ENCODE data around the gene AQP5. TPM values are rescaled to one million over a fixed set of nuclear protein-coding genes. Genes with fewer than 3 reads are reported as not detected.

AQP5 gene
- total RNA-seq, 4 donors from 2014 or later = 0.21 TPM; not detected in 3

DNA sequence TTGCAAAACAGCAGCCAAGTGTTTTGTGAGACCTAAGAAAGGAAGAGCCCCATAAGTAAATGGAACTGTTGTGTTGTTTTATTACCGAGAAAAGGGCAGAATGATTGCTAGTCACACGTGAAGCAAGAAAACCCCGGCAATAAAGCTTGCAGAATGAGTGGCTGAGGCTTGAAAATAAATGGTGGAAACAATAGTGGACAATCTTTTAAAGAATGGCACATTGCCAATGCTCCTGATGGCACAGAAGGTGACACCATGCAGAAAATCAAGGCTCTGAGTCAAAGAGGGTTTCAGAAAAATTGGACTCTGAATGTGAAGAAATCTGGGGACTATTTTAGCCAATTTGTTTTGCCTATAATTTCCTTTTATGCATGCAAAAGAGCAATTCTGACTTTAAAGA, 15.2 kb upstream of the AQP5 start:
- TF ChIP-seq, protein P1, sequence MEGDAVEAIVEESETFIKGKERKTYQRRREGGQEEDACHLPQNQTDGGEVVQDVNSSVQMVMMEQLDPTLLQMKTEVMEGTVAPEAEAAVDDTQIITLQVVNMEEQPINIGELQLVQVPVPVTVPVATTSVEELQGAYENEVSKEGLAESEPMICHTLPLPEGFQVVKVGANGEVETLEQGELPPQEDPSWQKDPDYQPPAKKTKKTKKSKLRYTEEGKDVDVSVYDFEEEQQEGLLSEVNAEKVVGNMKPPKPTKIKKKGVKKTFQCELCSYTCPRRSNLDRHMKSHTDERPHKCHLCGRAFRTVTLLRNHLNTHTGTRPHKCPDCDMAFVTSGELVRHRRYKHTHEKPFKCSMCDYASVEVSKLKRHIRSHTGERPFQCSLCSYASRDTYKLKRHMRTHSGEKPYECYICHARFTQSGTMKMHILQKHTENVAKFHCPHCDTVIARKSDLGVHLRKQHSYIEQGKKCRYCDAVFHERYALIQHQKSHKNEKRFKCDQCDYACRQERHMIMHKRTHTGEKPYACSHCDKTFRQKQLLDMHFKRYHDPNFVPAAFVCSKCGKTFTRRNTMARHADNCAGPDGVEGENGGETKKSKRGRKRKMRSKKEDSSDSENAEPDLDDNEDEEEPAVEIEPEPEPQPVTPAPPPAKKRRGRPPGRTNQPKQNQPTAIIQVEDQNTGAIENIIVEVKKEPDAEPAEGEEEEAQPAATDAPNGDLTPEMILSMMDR (IDR thresholded peaks at IDR 0.05) = no peak
- no peak for TF ChIP-seq POLR2A (IDR thresholded peaks at IDR 0.05)
- no peak for TF ChIP-seq EP300 (IDR thresholded peaks at IDR 0.05)
- 58 to 68% methylated on average over 3 of the region's 3 CpGs for WGBS, 2 donors
- DNase-seq (ENCODE audit: low spot score in 2 of 2) = no peak
- Histone ChIP-seq H3K4me3 (no peak overlapping the region), H3K27me3 (peaks cover 0 to 3% of the 10 kb centered on the region in 2 donors), H3K27ac (no peak overlapping the region), H3K4me1 (peaks cover 0 to 11% (median 3%) of the 10 kb centered on the region in 4 donors), H3K9me3 (no peaks in the 10 kb centered on the region), H3K36me3 (no peaks in the 10 kb centered on the region)

DNA sequence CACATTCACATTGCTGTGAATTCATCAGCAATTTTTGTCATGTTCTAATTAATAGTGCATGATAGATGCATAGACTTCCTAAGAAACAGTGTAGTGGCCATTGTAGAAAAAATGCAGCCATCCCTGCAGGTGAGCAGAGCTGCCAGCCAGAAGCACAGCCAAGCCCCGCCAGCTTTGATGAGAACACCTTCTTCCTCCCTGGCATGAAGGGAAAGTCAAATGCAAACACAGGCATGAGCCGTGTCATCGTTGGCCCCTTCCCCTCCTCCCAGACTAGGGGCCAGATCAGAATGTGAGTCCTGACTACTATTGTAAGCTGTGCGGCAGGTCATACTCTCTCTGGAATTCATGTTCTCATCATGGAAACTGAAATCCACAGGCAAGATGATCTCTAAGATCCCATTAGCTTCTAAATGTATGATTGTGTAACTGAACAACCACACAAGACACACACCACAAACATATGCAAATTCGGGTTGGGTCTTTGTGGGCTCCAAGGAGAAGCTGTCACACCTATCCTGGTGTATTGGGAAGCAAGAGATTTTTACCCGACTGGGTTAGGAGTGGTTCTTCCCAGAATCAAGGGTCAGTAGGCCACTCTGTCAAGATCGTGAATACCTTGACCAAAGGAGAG, 14.0 kb upstream of the AQP5 start:
- TF ChIP-seq POLR2A (IDR thresholded peaks at IDR 0.05) (no peak), EP300 (IDR thresholded peaks at IDR 0.05) (no peak)
- TF ChIP-seq, protein P1 (IDR thresholded peaks at IDR 0.05) = no peak
- 78 to 90% methylated on average over 7 of the region's 7 CpGs for WGBS, 2 donors
- Histone ChIP-seq H3K27me3 (peaks cover 0 to 3% of the 10 kb centered on the region in 2 donors), H3K27ac (no peak overlapping the region), H3K9me3 (no peaks in the 10 kb centered on the region), H3K4me3 (no peak overlapping the region), H3K4me1 (peaks cover 0 to 11% (median 3%) of the 10 kb centered on the region in 4 donors), H3K36me3 (no peaks in the 10 kb centered on the region)
- DNase-seq (ENCODE audit: low spot score in 2 of 2) = no peak

DNA sequence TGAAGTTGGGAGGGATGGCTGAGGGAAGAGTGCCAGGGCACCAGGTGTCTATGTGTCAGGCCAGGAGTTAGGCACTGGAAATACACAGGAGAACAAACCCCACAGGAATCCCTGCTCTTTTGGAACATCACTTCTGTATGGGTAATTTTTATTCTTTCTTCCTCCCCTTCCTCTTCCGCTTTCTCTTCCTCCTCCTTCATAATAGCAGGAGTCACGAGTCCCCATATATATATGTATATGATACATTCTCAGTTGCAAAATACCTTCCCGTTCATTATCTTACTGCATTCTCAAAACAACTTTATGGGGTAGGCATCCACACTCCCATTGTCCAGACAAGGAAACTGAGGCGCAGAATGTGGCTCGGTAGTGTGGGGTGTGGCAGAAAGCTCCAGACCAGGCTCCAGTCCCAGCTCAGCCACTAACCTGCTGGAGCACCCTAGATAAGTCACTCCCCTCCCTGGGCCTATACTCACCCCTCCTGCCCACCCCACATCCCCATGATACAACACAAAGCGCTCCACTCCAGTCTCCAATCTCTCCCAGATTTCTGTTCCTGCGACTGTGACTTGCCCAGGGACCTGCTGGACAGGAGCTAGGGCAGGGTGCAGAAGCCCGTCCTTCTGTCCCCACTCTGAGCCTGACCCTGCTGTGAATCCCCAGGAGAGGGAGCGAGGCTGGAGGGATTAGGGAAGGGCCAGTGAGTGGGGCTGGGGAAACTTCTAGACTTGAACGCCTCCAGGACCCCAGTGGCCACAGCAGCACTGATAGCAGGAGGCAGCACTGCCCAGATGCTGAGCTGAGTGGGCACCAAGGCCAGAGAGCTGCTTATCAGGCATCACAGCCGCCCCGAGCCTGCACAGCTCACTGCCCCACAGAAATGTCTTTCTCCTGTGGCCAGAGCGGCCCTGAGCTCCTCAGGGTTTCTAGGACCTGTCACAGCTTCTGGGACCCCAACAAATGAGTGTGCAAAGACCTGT, 12.5 kb upstream of the AQP5 start:
- Histone ChIP-seq H3K4me1 (peaks cover 0 to 11% (median 3%) of the 10 kb centered on the region in 4 donors), H3K36me3 (no peaks in the 10 kb centered on the region), H3K27me3 (peaks cover 0 to 14% of the 10 kb centered on the region in 2 donors), H3K4me3 (no peak overlapping the region), H3K27ac (no peak overlapping the region), H3K9me3 (no peaks in the 10 kb centered on the region)
- no peak for DNase-seq (ENCODE audit: low spot score in 2 of 2)
- TF ChIP-seq EP300 (IDR thresholded peaks at IDR 0.05) = no peak
- TF ChIP-seq, protein P1 (IDR thresholded peaks at IDR 0.05) = no peak
- TF ChIP-seq POLR2A (IDR thresholded peaks at IDR 0.05) = no peak
- WGBS, 2 donors = 86 to 93% methylated on average over 13 of the region's 13 CpGs

DNA sequence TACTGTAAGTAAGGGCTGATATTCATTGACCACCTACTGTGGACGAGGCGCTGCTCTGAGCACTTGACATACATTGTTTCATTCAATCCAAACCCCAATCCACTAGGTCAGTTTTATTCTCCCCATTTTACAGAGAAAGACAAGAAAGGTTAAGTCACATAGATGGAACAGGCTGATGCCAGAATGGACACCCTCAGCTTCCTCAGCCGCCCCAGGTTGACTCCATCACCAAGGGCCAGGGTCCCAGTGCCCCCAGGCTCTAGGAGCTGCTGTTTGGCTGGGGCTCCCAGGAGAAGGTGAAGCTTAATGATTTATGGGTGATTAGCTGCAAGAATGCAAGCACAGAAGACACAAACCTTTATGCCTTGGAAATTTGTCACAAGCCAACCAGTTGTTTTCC, 11.8 kb upstream of the AQP5 start:
- Histone ChIP-seq H3K9me3 (no peaks in the 10 kb centered on the region), H3K36me3 (no peaks in the 10 kb centered on the region), H3K27ac (no peak overlapping the region), H3K4me1 (peaks cover 0 to 11% (median 3%) of the 10 kb centered on the region in 4 donors), H3K27me3 (peaks cover 0 to 21% of the 10 kb centered on the region in 2 donors), H3K4me3 (no peak overlapping the region)
- DNase-seq (ENCODE audit: low spot score in 2 of 2) = no peak
- WGBS, 2 donors = 92 to 95% methylated on average over 3 of the region's 3 CpGs
- TF ChIP-seq POLR2A (IDR thresholded peaks at IDR 0.05) = no peak
- no peak for TF ChIP-seq EP300 (IDR thresholded peaks at IDR 0.05)
- TF ChIP-seq, protein P1 (IDR thresholded peaks at IDR 0.05) = no peak
